ENCODE data around the gene SMIM22. TPM values are rescaled to one million over a fixed set of nuclear protein-coding genes. Genes with fewer than 3 reads are reported as not detected.
A peak's percentile ranks its signal among the peaks of the same experiment; 100 is the strongest.

The SMIM22 gene
- total RNA-seq, 1 donor from 2014 or later: not detected

DNA sequence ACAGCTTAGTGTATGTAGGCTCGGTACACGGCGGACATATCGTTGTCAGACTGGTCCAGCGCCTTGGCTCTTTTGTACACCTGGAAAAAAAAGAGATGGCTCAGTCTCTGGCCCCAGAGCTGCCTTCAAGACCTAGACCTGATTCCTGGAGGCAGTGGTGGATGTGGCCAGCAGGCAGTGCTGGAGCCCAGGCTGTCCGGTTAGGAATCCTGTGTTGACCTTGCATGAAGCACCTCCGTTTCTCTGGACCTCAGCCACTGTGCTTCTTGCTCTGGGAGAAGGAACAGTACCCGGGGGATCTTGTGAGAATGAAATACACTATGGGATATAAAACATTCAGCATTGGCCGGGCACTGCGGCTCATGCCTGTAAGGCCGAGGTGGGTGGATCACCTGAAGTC is 10.1 kb downstream of the SMIM22 start:
- intact Hi-C loops (cut with DNase I): loop anchor here (10.0 kb wide), 1 partner anchor 290 kb away; the partner anchor contains the start of gene EEF2KMT
- peak; percentile 12 for ATAC-seq
- DNase-seq (ENCODE audit: missing footprints): peak; percentile 79

DNA sequence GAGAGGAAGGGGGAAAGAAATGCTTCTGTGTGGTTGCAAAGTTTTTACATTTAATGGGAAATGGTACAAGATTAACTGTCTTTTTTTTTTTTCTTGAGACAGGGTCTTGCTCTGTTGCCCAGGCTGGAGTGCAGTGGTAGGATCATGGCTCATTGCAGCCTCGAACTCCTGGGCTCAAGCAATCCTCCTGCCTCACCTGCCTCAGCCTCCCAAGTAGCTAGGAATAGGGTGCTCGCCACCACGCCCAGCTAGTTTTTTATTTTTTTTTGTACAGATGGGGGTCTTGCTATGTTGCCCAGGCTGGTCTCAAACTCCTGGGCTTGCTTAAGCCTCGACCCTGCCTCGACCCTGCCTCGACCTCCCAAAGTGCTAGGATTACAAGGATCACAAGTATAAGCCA is 11.1 kb downstream of the SMIM22 start:
- no peak for DNase-seq (ENCODE audit: missing footprints)
- intact Hi-C loops (cut with DNase I): loop anchor here (10.0 kb wide), 1 partner anchor 289 kb away; the partner anchor contains the start of gene EEF2KMT
- ATAC-seq: no peak

DNA sequence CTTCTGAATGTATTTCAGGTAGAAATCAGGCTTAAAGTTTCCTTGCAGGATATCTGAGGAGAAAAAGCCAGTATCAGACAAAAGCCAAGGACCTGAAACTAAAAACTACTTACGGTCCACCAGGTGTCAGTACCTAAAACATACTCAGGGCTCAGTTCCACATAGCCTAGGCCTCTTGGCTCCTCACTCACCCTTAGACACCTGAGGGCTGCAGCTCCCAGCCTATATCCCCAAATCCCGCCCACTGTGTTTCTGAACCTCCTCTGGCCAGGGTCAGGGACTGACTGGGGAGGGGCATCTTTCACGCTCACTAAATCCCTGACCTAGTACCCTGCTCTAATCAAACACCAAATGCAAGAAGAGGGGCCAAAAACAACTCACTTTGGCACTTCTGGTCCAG is 16.1 kb downstream of the SMIM22 start:
- ATAC-seq: no peak
- intact Hi-C loops (cut with DNase I): no loop called here
- no peak for DNase-seq (ENCODE audit: missing footprints)

DNA sequence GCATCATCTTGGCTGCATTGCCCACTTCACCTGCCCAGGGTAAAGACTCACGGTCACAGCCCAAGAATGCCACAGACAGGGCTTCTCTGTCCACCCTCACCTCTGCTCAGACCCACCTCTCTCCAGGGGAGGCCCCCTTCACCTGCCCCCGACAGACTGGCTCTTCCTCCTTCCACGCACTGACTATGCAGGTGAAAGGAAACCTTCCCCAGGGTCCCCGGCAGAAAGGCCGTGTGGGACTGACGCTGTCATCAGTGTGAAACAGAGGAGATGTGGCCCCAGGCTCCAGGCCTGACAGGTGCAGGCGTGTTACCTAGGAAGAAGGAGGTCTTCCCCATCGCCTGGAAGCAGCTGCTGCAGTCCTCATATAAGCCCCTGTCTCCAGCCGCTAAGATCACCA is 16.6 kb downstream of the SMIM22 start:
- intact Hi-C loops (cut with DNase I): no loop called here
- ATAC-seq: no peak
- DNase-seq (ENCODE audit: missing footprints): no peak

DNA sequence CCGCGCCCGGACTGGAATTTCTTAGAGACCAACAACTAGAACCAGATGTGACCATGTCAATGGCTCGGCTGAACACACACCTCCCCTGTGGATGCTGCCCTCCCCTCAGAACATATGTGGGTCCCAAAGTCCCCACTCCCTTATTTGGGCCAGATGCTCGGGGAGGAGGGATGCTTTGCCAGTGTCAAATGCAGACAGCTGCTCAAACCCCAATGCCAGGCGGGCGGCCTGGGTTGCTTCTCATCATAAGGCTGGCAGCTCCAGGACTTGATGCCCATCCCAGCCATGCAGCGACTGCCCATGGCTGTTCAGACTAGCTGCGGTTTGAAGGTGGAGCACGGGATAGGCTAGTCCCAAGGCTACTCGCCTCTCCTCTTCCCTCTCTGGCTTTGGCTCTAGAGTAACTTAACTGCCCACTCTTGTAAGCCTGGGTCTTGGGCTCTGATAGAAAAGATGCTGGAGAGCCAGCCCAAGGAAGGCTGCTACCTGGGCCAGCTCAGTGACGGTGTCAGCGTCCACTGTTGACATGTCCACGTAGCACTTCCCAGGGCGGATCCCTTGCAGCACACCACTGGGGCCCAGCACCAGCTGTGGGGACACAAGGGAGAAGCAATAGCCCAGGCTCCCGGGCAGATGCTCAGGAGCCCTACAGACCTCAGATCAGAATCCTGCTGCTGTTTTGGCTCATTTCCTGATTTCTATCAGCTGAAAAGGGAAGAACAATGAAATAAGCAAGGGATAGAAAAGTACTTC is 18.3 kb downstream of the SMIM22 start:
- intact Hi-C loops (cut with DNase I): loop anchor here (2.0 kb wide), 1 partner anchor 17 kb away; no protein-coding TSS in a partner anchor
- peak; percentile 49 for ATAC-seq
- DNase-seq (ENCODE audit: missing footprints): no peak

DNA sequence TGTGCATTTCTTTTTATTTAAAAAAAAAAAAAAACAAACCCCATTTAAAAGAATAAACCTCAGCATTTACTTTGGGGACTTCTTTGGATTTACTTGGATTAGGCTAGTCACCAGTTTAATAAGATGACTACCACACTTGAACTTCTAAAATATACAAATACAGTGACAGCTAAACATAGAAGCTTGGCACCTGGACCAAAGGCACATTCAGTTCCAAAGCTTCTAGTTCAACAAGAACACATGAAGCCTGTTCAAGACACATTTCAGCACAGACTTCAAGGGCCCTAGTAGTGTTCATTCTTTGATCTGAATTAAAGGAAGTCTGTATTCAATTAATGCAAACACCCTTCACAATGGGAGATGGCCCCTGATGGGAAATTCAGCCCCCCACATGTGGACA is 18.9 kb downstream of the SMIM22 start:
- intact Hi-C loops (cut with DNase I): loop anchor here (2.0 kb wide), 1 partner anchor 17 kb away; no protein-coding TSS in a partner anchor
- no peak for DNase-seq (ENCODE audit: missing footprints)
- peak; percentile 80 for ATAC-seq

DNA sequence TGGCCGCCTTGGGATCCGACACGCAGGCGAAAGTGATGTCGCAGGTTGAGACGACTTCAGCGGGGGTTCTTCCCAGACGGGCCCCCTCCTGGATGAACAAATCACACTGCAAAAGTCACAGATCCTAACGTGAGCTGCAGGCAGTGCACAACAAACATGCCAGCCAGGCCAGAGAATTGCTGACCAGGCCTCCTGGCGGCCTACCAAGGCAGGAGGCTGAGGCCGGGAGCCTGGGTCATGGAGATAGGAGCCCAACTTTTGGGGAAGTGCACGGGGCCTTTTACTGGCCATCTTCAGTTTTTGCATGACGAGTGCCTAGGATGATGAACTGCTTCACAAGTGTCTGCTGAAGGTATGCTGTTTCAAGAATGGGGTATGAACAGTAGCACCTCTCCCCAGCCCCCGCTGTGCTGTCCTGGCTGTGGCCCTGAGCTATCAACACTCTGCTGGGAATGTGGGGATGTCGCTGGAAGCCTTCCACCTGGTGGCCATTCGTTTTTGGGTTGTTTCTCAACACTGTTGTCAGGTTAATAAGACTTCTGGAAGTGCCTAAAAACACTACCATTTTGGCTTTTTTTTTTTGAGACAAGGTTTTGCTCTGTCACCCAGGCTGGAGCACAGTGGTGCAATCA is 19.5 kb downstream of the SMIM22 start:
- intact Hi-C loops (cut with DNase I): loop anchor here (2.0 kb wide), 1 partner anchor 16 kb away; no protein-coding TSS in a partner anchor
- ATAC-seq (peak; percentile 67), DNase-seq (ENCODE audit: missing footprints) (peak; percentile 58)

DNA sequence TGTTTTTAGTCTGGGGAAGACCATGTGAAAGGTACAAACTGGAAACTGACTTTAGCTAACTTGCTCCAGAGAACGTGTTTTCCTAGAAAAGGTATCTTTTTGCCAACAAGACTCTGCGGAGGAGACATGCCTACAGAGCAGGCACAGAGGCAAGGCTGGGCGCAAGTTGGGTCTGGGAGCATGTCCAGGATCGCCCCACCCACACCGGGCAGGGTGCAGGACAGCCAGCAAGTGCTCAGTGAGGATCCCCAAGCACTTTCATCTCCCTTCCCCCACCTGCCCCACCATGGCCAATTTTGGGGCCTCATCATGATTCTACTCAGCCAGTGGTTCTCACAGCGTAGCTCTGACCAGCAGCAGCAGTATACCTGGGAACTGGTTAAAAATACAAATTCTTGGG is 25.5 kb downstream of the SMIM22 start:
- DNase-seq (ENCODE audit: missing footprints): no peak
- ATAC-seq: peak; percentile 60
- intact Hi-C loops (cut with DNase I): no loop called here

DNA sequence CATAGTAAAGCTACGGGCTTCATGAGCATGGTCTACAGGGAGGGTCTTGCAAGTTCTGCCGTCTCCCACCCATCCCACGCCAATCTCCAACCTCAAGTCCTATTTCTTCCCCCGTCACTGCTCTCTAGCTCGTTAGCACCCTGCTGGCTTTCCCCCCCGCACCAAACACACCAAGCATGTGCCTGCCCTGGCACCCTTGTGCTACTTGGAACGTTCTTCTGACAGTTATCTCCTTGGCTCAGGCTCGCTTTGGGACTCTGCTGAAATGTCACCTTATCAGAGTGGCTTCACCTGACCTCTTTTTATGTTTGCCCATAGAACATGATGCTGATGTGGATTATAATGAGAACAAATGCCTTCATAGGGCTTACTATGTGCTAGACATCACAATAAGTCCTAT is 30.0 kb downstream of the SMIM22 start:
- DNase-seq (ENCODE audit: missing footprints) (peak; percentile 73), ATAC-seq (peak; percentile 66)
- intact Hi-C loops (cut with DNase I): no loop called here

DNA sequence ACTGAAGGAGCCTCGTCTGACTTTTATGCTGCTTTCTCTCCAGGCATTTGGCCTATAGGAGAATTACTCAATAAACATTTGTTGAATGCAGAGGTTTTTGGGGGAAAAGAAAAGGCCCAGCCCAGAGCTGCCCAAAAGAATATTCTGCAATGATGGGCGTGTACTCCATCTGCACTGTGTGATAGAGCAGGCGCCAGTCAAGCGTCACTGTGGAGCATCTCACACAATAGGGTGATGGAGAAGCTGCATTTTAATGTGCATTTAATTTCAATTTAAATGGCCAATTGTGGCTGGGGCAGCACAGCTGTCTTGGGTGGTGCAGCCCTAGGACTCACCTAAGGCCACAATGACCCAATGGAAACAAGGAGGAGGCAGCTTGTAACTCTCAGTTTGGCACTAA is 31.4 kb downstream of the SMIM22 start:
- intact Hi-C loops (cut with DNase I): no loop called here
- DNase-seq (ENCODE audit: missing footprints) (no peak), ATAC-seq (no peak)

DNA sequence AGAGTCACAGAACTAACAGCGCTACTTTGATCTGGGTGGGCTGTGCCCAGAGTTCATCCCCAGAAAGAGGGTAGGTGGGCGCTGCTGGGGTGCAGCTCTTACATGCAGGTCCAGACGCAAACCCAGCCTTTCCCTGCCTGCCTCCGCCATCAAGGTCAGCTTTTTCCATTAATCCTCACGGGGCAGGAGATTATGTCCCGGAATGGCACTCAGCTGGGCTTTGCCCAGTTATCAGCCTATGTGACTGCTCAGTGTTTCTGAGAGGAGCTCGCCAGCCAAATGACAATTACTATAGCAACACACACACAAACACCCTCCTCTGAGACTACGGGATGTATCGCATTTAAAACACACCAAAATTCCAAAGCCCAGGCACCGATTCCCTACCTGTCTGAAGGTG is 31.8 kb downstream of the SMIM22 start:
- ATAC-seq (peak; percentile 72), DNase-seq (ENCODE audit: missing footprints) (no peak)
- intact Hi-C loops (cut with DNase I): no loop called here

DNA sequence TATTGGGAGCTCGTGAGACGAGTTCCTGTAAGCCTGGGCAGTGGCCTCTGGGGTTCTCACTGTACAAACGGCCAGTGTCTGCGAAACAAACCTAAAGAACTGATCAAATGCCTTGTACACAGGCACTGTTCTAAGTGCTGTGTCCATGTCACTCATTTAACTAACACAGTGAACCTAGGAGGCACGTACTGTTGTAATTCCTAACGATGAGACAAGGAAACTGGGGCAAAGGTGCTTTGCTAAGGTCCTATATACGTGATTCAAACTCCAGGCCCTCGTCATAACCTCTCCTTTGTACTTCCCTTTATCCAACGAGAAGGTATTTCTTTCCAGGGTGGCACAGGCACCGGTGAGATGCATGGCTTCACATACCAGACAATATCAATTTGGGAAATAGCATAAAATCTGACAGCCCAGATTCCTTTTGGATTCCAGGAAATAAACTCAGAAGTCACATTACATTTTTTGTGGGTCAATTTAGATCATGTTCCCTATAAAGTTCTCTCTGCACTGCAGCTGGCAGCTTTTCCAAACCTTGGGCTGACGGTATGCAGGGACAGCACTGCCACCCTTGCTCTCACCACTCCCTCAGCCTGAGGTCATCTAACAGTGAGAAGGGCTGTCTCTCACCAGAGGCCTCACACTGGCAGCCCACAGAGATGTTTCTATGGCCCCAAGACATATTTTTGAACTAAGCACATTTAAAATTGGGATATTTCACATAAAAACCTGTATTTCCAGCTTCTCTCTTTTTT is 33.6 kb downstream of the SMIM22 start:
- intact Hi-C loops (cut with DNase I): no loop called here
- DNase-seq (ENCODE audit: missing footprints) (no peak), ATAC-seq (peak; percentile 73)

DNA sequence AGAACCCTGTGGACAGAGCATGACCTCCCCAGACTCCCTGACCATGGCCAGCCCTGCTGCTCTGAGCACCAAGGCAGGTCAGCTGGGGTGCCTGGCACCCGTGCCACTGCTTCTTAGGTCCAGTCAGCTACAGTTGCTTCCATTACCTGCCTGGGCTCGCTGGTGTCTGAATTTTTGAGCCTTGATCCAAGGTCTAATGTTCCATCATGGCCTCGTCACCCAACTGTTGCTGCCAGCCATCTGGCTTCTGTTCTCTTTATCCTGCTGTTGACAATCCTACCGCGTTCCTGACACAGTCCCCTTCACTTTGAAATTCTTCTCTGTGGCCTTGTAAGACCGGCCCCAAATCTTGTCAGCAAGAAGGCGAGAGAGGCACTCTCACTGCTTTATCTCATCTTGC is 35.2 kb downstream of the SMIM22 start:
- intact Hi-C loops (cut with DNase I): loop anchor here (2.0 kb wide), 2 partner anchors 16 kb away; partner anchors contain the start of genes GLYR1 and UBN1
- no peak for DNase-seq (ENCODE audit: missing footprints)
- peak; percentile 12 for ATAC-seq

DNA sequence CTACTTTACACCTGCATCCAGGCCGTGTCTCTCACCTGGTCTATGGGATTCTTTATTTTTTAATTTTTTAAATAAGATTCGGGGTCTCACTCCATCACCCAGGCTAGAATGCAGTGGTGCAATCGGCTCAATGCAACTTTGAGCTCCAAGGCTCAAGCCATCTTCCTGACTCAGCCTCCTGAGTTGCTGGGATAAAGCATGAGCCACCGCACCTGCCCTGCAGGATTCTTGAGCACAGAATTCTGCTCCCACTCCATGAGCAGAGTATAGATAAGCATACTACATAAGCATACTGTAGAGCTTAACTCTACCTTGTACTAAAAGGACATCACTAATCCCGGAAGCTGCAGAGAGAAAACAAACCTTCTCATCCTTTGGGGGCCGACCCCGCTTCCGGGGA is 36.4 kb downstream of the SMIM22 start:
- intact Hi-C loops (cut with DNase I): loop anchor here (2.0 kb wide), 2 partner anchors 15 to 17 kb away; partner anchors contain the start of genes GLYR1 and UBN1
- no peak for DNase-seq (ENCODE audit: missing footprints)
- ATAC-seq: no peak

DNA sequence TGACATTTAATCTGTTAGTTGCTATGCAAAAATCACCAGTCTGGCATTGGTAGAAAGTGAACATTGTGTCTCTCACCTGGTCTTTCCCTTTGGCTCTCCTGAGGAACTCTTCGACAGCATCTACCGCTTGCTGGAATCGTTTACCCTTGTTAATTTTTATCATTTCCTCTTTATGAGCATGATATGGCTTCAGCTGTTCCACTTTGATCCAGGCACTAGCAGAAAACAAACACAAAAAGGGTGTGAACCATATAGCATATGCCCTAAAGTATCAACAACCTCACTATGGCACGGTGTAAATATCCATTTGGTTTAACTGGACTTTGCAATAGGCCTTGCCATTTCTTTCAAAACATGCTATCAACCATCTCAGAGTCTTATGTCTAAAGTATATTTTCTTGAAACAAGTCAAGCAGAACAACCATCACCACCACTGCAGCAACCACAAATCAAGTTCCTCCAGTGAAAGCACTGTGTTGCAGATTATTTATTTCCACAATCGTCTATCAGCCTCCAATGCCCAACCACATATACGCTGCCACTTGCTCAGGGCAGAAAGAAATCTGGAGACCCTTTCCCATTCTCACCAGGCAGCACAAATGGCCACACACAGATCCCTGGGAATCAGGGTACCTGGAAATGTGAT is 37.7 kb downstream of the SMIM22 start:
- ATAC-seq (no peak), DNase-seq (ENCODE audit: missing footprints) (no peak)
- intact Hi-C loops (cut with DNase I): no loop called here

DNA sequence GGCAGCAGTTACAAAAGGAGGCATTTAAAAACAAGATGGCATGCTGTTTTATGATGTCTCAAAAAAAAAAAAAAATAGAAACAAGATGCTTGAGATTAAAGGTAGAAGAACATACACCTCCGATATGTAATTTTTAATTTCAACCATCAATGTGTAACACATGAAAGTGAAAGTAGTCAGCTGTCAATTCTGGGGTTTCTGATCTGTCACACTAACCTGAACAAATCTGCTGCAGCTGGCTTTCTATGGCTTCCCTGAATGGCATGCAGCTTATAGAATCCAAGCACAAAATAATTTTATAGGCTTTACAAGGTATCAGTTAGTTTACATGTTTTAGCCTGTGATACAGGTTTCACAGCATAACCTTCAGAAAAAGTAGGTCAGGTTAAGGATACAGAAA is 38.4 kb downstream of the SMIM22 start:
- no peak for ATAC-seq
- intact Hi-C loops (cut with DNase I): no loop called here
- DNase-seq (ENCODE audit: missing footprints): no peak

DNA sequence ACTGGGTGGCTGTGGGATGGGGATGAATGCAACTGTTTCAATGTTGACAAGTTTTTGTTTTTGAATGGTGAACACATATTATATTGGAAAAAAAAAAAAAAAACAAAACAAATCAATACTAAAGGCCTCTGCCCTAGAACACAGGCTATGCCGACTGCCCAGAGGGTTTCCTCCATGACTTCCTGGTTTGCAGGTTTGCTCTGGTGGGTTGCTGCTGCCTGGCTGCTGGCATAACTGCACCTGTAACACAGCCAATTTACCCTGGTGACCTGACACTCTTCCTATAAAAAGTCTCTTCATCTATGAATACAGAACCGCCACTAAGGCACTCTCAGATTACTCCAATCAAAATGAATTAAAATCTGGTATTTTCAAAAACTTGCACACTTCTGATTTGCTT is 41.6 kb downstream of the SMIM22 start:
- intact Hi-C loops (cut with DNase I): no loop called here
- no peak for ATAC-seq
- no peak for DNase-seq (ENCODE audit: missing footprints)

DNA sequence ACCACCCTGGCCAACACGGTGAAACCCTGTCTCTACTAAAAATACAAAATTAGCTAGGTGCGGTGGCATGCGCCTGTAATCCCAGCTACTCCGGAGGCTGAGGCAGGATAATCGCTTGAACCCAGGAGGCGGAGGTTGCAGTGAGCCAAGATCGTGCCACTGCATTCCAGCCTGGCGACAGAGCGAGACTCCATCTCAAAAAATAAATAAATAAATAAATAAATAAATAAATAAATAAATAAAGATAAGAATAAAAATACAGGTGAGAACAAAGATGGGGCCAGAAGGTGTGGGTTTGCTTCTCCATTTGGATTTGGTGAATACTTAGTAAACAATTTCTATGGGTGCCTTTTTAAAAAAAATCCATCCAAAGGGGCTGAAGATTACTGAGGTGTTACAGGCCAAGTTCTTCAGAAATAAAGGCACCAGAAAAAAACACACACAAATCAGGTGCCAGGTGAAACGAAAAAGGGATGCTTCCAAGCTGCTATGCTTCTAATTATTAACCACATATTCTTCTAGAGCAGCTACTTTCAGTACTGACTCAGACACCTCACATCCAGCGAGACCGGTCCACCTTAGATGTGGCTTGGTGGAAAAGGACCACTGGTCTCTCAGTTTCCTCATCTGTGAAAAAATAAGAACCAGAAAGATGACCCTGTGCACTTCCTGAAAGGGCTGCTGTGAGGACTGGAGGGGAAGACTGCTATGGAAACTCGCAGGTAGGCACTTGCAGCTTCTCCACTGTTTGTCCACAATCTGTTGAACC is 42.7 kb downstream of the SMIM22 start:
- DNase-seq (ENCODE audit: missing footprints) (no peak), ATAC-seq (no peak)
- intact Hi-C loops (cut with DNase I): no loop called here
